Astrocyte (in vitro differentiated cells and primary cell): Measurements from ENCODE around the gene TTC7B. TPM values are rescaled to one million over a fixed set of nuclear protein-coding genes. Genes with fewer than 3 reads are reported as not detected.

Experiments used
- DNase-seq: peaks from one replicate; pipeline ENCODE4 v3.0.0-alpha.2; 2010; ENCODE audit warnings: low read depth
- FAIRE-seq: peaks from 2 replicates; lab custom pipeline; 2011; peaks lifted over from hg19 to GRCh38; lab: Jason Lieb, UNC
- H2AFZ ChIP-seq: 2 replicates; pipeline ENCODE4 v1.6.0; 2012; ENCODE audit warnings: low read depth, low read length, inconsistent platforms
- H3K27ac ChIP-seq: 2 replicates; pipeline ENCODE4 v1.5.1; 2011; ENCODE audit warnings: low read depth, low read length, inconsistent platforms
- H3K27me3 ChIP-seq: 2 replicates; pipeline ENCODE4 v1.6.0; 2011; ENCODE audit warnings: low read length, inconsistent platforms; ENCODE audit not compliant: insufficient read depth
- H3K36me3 ChIP-seq: 2 replicates; pipeline ENCODE4 v1.5.1; 2011; ENCODE audit warnings: low read length, inconsistent platforms; ENCODE audit not compliant: insufficient read depth
- H3K4me1 ChIP-seq: 2 replicates; pipeline ENCODE4 v1.5.1; 2011; ENCODE audit warnings: low read length, inconsistent platforms; ENCODE audit not compliant: insufficient read depth
- H3K4me2 ChIP-seq: 2 replicates; pipeline ENCODE4 v1.6.0; 2012; ENCODE audit warnings: low read length, inconsistent platforms
- H3K4me3 ChIP-seq: 2 replicates; pipeline ENCODE4 v1.5.1; 2011; ENCODE audit warnings: low read depth, mild to moderate bottlenecking, low read length, inconsistent platforms; ENCODE audit not compliant: insufficient read depth
- H3K79me2 ChIP-seq: 2 replicates; pipeline ENCODE4 v1.6.0; 2012; ENCODE audit warnings: mild to moderate bottlenecking, low read length, inconsistent platforms; ENCODE audit not compliant: insufficient read depth
- H3K9ac ChIP-seq: 2 replicates; pipeline ENCODE4 v1.6.0; 2012; ENCODE audit warnings: mild to moderate bottlenecking, low read length, inconsistent platforms
- H3K9me3 ChIP-seq: 2 replicates; pipeline ENCODE4 v1.5.1; 2012; ENCODE audit warnings: low read depth, mild to moderate bottlenecking, low read length, inconsistent platforms; ENCODE audit not compliant: insufficient read depth
- H4K20me1 ChIP-seq: 2 replicates; pipeline ENCODE4 v1.6.0; 2012; ENCODE audit warnings: low read length, inconsistent platforms; ENCODE audit not compliant: insufficient read depth
- H3K27ac Mint-ChIP-seq: one replicate; pipeline ENCODE4 v1.8.0; 2021; ENCODE audit warnings: mild to moderate bottlenecking, mixed read lengths; ENCODE audit not compliant: unreplicated experiment
- H3K27me3 Mint-ChIP-seq: one replicate; pipeline ENCODE4 v1.8.0; 2021; ENCODE audit warnings: low read depth, mixed read lengths; ENCODE audit not compliant: unreplicated experiment
- H3K36me3 Mint-ChIP-seq: one replicate; pipeline ENCODE4 v1.8.0; 2021; ENCODE audit warnings: low read depth, mixed read lengths; ENCODE audit not compliant: unreplicated experiment
- H3K4me1 Mint-ChIP-seq: one replicate; pipeline ENCODE4 v1.8.0; 2021; ENCODE audit warnings: low read depth, mixed read lengths; ENCODE audit not compliant: unreplicated experiment
- H3K4me3 Mint-ChIP-seq: one replicate; pipeline ENCODE4 v1.8.0; 2021; ENCODE audit warnings: mild to moderate bottlenecking, moderate library complexity, mixed read lengths; ENCODE audit not compliant: unreplicated experiment
- H3K9me3 Mint-ChIP-seq: one replicate; pipeline ENCODE4 v1.8.0; 2021; ENCODE audit warnings: mild to moderate bottlenecking, mixed read lengths; ENCODE audit not compliant: unreplicated experiment
- EZH2 ChIP-seq: IDR thresholded peaks from 2 replicates; pipeline ENCODE4 v1.6.1; 2012; ENCODE audit warnings: mild to moderate bottlenecking, low read length, inconsistent platforms; ENCODE audit not compliant: insufficient read depth
- total RNA-seq: library from RNA; stranded (reverse); gene quantifications from 2 replicates; pipeline ENCODE4 v1.2.1, GENCODE V29; 2021
- TF ChIP-seq, protein P1 (sequence below): IDR thresholded peaks from 2 replicates; pipeline ENCODE4 v1.5.1; 2011; ENCODE audit warnings: low read depth, mild to moderate bottlenecking, inconsistent platforms, low read length, moderate library complexity; ENCODE audit not compliant: insufficient read depth

TTC7B gene
- total RNA-seq, 1 donor from 2014 or later = 42.1 TPM

DNA sequence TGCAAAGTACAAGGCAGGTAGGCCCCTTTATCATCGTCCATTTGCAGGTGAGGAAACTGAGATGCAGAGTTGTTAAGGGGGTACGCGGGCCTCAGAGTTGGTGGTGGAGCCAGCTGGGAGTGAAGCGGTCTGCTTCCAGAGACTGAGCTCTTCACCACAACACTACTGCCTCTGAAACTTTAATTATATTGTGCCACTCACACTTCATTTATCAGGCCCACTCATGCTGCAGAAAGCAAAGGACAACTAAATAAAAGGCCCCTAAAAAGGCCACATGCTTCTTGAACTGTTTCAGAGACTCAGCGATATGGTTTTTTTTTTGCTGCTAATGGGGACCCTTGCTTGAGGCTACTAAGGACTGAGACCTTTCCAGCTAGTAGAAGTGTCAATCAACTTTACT lies 153.1 kb downstream of the TTC7B start:
- Histone ChIP-seq H3K4me2 (no peak overlapping the region), H2AFZ (no peak overlapping the region), H3K4me1 (peaks cover 8% of the 10 kb centered on the region), H3K36me3 (no peaks in the 10 kb centered on the region), H3K9me3 (no peaks in the 10 kb centered on the region), H4K20me1 (no peaks in the 10 kb centered on the region), H3K79me2 (no peaks in the 10 kb centered on the region), H3K27me3 (no peaks in the 10 kb centered on the region), H3K27ac (no peak overlapping the region), H3K4me3 (no peak overlapping the region), H3K9ac (no peak overlapping the region)
- no peaks in the 10 kb centered on the region for H3K9me3 Mint-ChIP-seq
- no peak overlapping the region for H3K4me3 Mint-ChIP-seq
- peaks cover 9% of the 10 kb centered on the region for H3K4me1 Mint-ChIP-seq
- FAIRE-seq = no peak
- peaks cover 8% of the 10 kb centered on the region for H3K36me3 Mint-ChIP-seq
- no peak overlapping the region for H3K27ac Mint-ChIP-seq
- H3K27me3 Mint-ChIP-seq = no peaks in the 10 kb centered on the region
- TF ChIP-seq EZH2 = no peak
- DNase-seq = no peak

DNA sequence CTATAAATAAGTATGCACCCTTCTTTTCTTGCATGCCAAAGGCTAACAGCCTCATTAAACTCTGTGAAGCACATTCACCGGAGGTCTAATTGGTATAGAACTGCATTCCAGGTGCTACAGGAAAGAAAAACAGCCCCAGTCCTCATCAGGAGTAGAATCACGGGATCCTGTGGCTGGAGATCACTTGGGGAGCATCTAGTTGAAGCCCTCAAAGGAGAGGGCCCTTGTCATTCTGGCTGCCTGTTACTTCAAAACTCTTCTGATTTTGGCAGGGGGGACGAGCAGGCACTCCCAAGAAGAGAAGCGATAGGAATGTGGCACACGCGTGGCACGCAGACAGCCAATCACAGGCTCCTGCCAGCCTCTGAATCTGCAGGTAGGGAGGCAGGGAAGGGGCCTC lies 154.4 kb downstream of the TTC7B start:
- H3K36me3 ChIP-seq = no peaks in the 10 kb centered on the region
- Mint-ChIP-seq H3K4me1 (peaks cover 13% of the 10 kb centered on the region), H3K36me3 (peaks cover 5% of the 10 kb centered on the region), H3K9me3 (no peaks in the 10 kb centered on the region), H3K4me3 (no peak overlapping the region), H3K27ac (no peak overlapping the region), H3K27me3 (no peaks in the 10 kb centered on the region)
- no peak overlapping the region for H3K27ac ChIP-seq
- H3K4me3 ChIP-seq = no peak overlapping the region
- no peaks in the 10 kb centered on the region for H3K79me2 ChIP-seq
- FAIRE-seq (no peak), DNase-seq (no peak)
- no peak overlapping the region for H3K9ac ChIP-seq
- no peak overlapping the region for H2AFZ ChIP-seq
- no peaks in the 10 kb centered on the region for H4K20me1 ChIP-seq
- H3K4me1 ChIP-seq = peaks cover 8% of the 10 kb centered on the region
- TF ChIP-seq, protein P1, sequence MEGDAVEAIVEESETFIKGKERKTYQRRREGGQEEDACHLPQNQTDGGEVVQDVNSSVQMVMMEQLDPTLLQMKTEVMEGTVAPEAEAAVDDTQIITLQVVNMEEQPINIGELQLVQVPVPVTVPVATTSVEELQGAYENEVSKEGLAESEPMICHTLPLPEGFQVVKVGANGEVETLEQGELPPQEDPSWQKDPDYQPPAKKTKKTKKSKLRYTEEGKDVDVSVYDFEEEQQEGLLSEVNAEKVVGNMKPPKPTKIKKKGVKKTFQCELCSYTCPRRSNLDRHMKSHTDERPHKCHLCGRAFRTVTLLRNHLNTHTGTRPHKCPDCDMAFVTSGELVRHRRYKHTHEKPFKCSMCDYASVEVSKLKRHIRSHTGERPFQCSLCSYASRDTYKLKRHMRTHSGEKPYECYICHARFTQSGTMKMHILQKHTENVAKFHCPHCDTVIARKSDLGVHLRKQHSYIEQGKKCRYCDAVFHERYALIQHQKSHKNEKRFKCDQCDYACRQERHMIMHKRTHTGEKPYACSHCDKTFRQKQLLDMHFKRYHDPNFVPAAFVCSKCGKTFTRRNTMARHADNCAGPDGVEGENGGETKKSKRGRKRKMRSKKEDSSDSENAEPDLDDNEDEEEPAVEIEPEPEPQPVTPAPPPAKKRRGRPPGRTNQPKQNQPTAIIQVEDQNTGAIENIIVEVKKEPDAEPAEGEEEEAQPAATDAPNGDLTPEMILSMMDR = no peak
- no peak for TF ChIP-seq EZH2
- no peaks in the 10 kb centered on the region for H3K27me3 ChIP-seq
- H3K9me3 ChIP-seq = no peaks in the 10 kb centered on the region
- no peak overlapping the region for H3K4me2 ChIP-seq

DNA sequence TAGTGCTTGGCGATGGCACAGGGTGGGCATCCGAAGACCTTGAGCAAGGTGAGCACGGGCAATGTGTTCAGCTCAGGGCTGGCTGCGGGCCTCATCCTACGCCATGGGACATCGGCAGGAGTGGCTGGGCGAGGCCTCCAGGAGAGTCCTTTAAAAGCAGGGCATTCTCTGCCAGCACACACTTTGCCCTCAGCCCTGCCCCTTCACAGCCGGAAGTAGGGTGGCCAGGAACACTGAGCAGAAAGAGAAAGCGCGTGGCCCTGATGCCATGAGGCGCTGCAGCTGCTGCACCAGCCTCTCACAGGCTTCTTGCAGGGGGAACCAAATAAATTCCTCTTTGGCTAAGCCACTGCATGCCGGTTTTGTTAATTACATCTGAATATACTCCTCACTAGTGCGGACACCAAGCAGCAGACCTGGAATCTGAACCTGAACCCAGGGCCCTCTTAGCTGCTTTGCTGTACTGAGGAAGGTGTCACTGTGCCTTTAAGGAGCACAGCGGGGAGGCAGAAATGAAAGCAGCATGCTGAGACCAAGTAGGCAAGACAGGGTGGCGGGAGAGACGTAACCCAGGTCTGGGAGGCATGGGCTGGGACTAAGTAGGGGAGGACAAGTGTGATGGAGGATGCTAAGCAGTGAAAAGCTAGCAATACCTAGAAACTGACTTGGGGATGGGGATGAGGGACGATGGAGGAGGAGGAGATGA lies 155.2 kb downstream of the TTC7B start:
- Histone ChIP-seq H3K27me3 (no peaks in the 10 kb centered on the region), H3K36me3 (no peaks in the 10 kb centered on the region), H3K27ac (no peak overlapping the region), H3K4me3 (no peak overlapping the region), H3K4me1 (peaks cover 8% of the 10 kb centered on the region), H3K9ac (no peak overlapping the region), H4K20me1 (no peaks in the 10 kb centered on the region), H3K9me3 (no peaks in the 10 kb centered on the region), H2AFZ (no peak overlapping the region), H3K4me2 (no peak overlapping the region), H3K79me2 (no peaks in the 10 kb centered on the region)
- FAIRE-seq (no peak), DNase-seq (no peak)
- H3K4me3 Mint-ChIP-seq = no peak overlapping the region
- peaks cover 3% of the 10 kb centered on the region for H3K36me3 Mint-ChIP-seq
- peaks cover 13% of the 10 kb centered on the region for H3K4me1 Mint-ChIP-seq
- H3K27ac Mint-ChIP-seq = no peak overlapping the region
- no peak for TF ChIP-seq EZH2
- TF ChIP-seq, protein P1 = no peak
- no peaks in the 10 kb centered on the region for H3K27me3 Mint-ChIP-seq
- no peaks in the 10 kb centered on the region for H3K9me3 Mint-ChIP-seq
